ENCODE measurements around the gene TCEAL3. TPM values are rescaled to one million over a fixed set of nuclear protein-coding genes. Genes with fewer than 3 reads are reported as not detected.

TCEAL3 gene, protein sequence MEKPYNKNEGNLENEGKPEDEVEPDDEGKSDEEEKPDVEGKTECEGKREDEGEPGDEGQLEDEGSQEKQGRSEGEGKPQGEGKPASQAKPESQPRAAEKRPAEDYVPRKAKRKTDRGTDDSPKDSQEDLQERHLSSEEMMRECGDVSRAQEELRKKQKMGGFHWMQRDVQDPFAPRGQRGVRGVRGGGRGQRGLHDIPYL
- total RNA-seq, result 36.0 and 42.7 TPM in 2 replicates

DNA sequence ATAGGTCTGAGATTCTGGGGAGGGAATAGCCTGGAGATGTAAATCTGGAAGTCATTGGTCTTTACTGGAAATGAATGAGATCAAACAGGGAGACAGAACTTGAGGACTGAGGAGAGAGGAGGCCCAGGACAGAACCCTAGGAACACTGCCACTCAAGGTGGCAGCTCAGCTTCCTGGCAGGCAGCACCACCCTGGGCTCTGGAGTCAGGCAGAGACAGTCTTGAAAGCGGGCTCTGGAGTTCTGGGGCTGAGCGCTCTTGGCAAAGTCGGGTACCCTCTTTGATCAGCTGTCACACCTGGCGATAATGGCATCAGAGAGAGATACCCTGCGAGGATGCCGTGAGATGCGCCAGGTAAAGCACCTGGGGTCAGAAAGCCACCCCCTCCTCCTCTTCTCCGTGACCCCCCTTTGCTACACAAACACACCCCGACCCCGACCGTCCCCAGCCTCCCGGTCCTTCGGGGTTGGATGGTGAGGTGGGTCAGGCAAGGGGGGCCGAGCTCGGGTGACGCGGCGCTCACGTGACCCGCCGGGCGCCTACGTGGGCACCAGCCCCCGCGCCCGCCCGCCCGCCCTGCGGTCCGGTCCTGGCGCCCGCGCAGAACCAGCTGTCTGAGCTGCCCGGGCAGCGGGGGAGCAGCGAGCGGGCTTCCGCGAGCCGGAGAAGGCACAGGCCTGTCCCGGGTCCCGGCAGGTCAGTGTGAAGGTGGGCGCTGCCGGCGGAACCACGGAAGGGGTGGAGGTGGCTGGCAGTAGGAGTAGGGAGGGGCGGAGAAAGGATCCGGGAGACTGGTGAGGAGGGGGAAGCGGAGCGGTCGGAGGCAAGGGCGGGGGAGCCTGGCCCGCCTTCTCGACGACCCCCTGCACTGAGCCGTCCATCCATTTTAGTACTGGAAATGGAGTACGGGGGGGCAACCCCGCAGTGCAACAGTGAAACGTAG is at the start of gene TCEAL3:
Gene TCEAL3 (plus strand): TSS at position 600 of the 942 bp plus-strand sequence. CDS start 1,102 bp downstream, outside the sequence.

DNA sequence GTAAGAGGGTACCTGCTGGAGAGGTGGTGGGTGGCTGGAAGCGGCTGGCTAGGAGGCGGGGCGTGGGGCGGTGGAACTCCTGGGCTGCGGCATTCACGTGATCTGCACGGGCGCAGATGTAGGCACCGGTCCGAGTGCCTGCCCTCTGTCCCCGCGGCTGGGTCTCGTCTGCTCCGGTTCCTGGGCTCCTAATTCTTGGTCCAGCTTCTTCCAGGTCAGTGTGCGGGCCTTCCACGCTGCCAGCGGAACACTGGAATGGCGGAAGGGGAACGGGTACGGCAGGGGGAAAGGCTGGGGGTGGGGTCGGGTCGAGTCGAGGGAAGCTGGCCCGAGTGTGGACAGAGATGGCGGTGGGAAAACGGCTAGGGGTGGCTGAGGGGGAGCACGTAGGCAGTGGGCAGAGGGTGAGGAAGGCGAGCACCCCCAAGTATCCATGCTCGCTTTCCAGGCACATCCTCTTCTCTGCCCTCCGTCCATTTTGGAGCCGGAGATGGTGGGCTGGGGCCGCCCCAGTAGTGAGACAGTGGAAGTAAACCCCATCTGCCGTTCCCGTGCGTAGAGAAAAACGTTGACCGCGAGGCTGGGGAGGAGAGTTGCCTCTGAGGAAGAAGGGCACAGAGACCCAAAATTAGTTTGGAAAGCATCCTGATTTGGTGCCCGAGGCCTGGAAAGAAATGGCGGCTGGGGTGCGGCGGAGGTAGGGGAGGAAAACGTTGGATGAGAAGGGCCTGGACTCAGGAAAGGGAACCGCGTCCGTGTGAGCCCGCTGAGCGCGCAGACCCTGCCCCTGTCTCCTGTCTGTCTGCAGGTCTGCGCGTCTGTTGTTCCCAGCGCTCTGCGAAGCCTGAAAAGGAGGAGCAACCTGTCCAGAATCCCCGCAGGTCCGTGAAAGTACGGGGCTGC is 22.1 kb upstream of the TCEAL3 start, which contains the start of gene TCEAL4:
Gene TCEAL4 (plus strand): TSS at position 105 of the 903 bp plus-strand sequence. CDS start 1,161 bp downstream, outside the sequence.

DNA sequence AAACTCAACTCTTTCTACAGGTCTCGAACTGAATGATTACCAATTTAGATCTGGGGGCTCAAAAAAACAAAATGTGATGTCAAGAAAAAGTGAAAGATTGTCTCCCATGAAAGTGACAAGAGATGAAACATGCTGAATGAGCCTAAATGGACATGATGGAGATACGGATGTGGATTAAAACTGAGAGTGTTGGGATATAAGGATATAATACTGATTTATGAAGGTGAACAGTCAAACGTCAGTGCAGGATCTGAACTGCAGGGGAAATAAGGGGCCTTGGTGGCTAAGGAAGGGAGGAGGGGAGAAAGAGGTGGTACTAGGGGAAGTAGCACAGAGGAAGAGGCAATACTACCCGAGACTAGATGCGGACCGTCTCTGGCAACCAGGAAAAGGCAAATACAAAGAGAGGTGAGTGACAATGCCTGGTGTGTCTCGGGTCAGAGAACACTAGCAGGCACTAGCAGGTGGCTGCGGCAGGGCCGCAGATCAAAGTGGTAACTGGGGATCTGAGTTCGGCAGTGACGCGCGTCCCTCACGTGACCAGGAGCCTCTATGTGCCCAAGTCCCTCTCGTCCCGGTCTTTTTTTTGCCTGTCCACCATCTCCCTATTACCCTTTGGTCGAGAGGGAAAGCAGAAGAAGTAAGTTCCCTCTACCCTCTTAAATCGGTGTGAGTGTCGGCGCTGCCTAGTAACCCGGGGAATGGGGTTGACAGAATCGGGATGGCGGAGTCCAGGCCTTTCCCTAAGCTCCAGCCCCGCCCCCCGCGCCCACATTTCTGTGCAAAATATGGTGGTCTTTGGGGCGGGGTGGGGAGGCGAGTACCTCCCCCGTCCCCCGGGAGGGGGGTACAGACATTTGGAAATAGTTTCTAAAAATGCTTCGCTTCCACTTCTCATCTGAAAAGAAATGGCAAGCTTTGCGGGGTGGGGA is 20.9 kb downstream of the TCEAL3 start, which contains the start of gene TCEAL1:
Gene TCEAL1 (plus strand): TSS at position 590 of the 932 bp plus-strand sequence. CDS start 942 bp downstream, outside the sequence.

Other genes with a start within 250 kb of the TCEAL3 start
- 264 and 317 TPM in 2 replicates for gene BEX3, start 231.4 kb upstream of the TCEAL3 start, total RNA-seq
- gene RAB40A, start 88.5 kb upstream of the TCEAL3 start, total RNA-seq, result not detected in 2 replicates
- 59.7 and 60.1 TPM in 2 replicates for gene TCEAL4, start 22.4 kb upstream of the TCEAL3 start, total RNA-seq
- 28.7 and 34.0 TPM in 2 replicates for gene TCEAL1, start 21.0 kb downstream of the TCEAL3 start, total RNA-seq
- gene MORF4L2, start 78.7 kb downstream of the TCEAL3 start, total RNA-seq, result 509 and 767 TPM in 2 replicates
- gene TMEM31, start 102.9 kb downstream of the TCEAL3 start, total RNA-seq, result not detected in 2 replicates
- 1.8 TPM in 1 of 2 replicates, not detected in the other for gene PLP1, start 168.9 kb downstream of the TCEAL3 start, total RNA-seq
- gene RAB9B, start 224.3 kb downstream of the TCEAL3 start, total RNA-seq, result 0.29 and 1.1 TPM in 2 replicates